Measurements from ENCODE around the gene KSR2.

KSR2 gene

GRCh38 chr12:117522559-117522958 lies 446.2 kb downstream of the KSR2 start:
- no peaks in the 10 kb centered on the region for H3K36me3 ChIP-seq (replicated peaks)
- H3K4me3 ChIP-seq (ENCODE audit: low read depth, low read length) = no peak overlapping the region
- in situ Hi-C loops (cut with HindIII; ENCODE audit: low pct_ligation_motif_present, low sequenced_read_pairs) = no loop called here
- DNase-seq = no peak
- no peak overlapping the region for H3K27ac ChIP-seq
- TF ChIP-seq, protein P1, sequence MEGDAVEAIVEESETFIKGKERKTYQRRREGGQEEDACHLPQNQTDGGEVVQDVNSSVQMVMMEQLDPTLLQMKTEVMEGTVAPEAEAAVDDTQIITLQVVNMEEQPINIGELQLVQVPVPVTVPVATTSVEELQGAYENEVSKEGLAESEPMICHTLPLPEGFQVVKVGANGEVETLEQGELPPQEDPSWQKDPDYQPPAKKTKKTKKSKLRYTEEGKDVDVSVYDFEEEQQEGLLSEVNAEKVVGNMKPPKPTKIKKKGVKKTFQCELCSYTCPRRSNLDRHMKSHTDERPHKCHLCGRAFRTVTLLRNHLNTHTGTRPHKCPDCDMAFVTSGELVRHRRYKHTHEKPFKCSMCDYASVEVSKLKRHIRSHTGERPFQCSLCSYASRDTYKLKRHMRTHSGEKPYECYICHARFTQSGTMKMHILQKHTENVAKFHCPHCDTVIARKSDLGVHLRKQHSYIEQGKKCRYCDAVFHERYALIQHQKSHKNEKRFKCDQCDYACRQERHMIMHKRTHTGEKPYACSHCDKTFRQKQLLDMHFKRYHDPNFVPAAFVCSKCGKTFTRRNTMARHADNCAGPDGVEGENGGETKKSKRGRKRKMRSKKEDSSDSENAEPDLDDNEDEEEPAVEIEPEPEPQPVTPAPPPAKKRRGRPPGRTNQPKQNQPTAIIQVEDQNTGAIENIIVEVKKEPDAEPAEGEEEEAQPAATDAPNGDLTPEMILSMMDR (IDR thresholded peaks at IDR 0.05; ENCODE audit: low read depth, low read length, missing control alignments) = no peak
- H3K27me3 ChIP-seq (replicated peaks) = no peaks in the 10 kb centered on the region

DNA sequence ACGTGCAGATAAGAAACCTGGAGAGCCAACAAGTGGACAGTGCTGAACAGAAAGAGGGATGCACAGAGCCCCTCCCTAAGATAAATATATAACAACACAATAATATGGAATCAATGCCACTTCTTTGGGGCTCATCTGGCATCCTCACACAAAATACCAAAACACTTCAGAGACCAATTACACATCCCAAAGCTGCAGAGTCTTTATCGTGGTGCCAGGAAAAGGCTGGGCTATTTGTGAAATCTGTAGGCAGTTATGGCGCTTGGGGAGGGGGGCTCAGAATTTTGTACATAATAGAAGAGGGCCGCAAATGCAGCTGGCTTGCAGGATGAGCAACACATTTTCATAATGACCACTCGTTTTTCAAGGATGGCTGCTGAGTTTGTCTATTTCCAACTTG lies 446.9 kb downstream of the KSR2 start:
- Histone ChIP-seq H3K27ac (no peak overlapping the region), H3K27me3 (replicated peaks) (no peaks in the 10 kb centered on the region), H3K4me3 (ENCODE audit: low read depth, low read length) (no peak overlapping the region), H3K36me3 (replicated peaks) (no peaks in the 10 kb centered on the region)
- no peak for DNase-seq
- in situ Hi-C loops (cut with HindIII; ENCODE audit: low pct_ligation_motif_present, low sequenced_read_pairs) = no loop called here
- TF ChIP-seq, protein P1 (IDR thresholded peaks at IDR 0.05; ENCODE audit: low read depth, low read length, missing control alignments) = no peak

- DNase-seq = no peak
- H3K36me3 ChIP-seq (replicated peaks) = no peaks in the 10 kb centered on the region
- H3K4me3 ChIP-seq (ENCODE audit: low read depth, low read length) = no peak overlapping the region
- H3K27me3 ChIP-seq (replicated peaks) = no peaks in the 10 kb centered on the region
- in situ Hi-C loops (cut with HindIII; ENCODE audit: low pct_ligation_motif_present, low sequenced_read_pairs) = no loop called here
- TF ChIP-seq, protein P1 (IDR thresholded peaks at IDR 0.05; ENCODE audit: low read depth, low read length, missing control alignments) = no peak
- H3K27ac ChIP-seq = no peak overlapping the region
These were observed 447.4 kb downstream of the KSR2 start for GRCh38 chr12:117521346-117521745.

DNA sequence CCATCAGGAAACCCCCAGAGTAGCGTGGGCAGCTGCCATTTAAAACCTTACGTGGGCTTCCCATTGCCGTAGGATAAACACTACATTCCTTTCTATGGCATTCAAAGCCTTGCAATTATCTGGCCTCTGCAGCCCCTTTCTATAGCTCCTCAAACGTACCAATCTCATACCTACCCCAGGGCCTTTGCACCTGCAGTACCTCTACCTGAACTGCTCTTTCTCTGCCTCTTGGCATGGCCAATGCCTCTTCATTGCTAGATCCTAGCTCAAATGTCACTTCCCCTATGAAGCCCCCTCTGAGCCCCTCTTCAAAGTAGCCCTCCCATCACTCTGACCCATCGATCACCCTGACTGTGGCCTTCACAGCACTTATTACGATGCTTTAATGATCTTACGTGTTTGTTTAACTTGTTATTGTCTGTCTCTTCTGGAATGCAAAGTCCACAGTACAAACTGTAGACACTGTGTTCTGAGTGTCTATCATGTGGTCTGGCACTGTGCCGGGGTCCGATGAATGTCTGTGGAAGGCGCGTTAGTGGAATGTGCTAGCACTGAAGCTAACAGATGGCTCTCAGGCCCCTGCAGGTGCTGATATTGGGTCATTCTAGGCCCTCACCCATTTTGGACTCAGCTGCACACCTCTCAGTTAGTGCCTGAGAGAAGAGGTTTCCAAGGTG lies 450.1 kb downstream of the KSR2 start:
- in situ Hi-C loops (cut with HindIII; ENCODE audit: low pct_ligation_motif_present, low sequenced_read_pairs) = no loop called here
- TF ChIP-seq, protein P1 (IDR thresholded peaks at IDR 0.05; ENCODE audit: low read depth, low read length, missing control alignments) = no peak
- DNase-seq = no peak

DNA sequence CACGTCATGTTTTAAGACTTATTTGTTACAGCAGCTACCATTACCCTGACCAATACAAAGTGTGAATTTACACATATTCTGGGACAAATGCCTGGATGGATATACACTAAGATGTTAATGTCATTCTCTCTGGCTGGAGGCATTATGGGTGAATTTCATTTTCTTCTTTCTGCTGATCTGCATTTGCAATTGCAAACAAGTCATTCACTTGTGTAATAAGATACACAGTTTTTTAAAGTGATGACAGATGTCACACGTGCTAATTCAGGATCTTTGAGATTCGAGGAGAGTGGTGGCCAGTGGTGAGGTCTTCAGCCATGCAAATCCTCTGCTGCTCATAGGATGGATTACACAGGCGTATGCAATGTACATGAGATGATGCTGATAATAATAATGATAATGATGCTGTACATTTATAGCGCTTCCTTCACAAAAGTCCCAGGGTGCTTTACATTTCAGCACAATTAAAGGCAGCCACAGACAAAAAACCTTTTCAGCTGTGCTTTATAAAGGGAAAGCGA lies 451.5 kb downstream of the KSR2 start:
- TF ChIP-seq, protein P1 (IDR thresholded peaks at IDR 0.05; ENCODE audit: low read depth, low read length, missing control alignments) = no peak
- in situ Hi-C loops (cut with HindIII; ENCODE audit: low pct_ligation_motif_present, low sequenced_read_pairs) = no loop called here
- no peak overlapping the region for H3K27ac ChIP-seq
- no peaks in the 10 kb centered on the region for H3K27me3 ChIP-seq (replicated peaks)
- H3K36me3 ChIP-seq (replicated peaks) = no peaks in the 10 kb centered on the region
- DNase-seq = no peak
- no peak overlapping the region for H3K4me3 ChIP-seq (ENCODE audit: low read depth, low read length)

More for the DNA sequence above, 450.1 kb downstream of the KSR2 start:
- no peaks in the 10 kb centered on the region for H3K36me3 ChIP-seq (replicated peaks)
- H3K27me3 ChIP-seq (replicated peaks) = no peaks in the 10 kb centered on the region
- H3K4me3 ChIP-seq (ENCODE audit: low read depth, low read length) = no peak overlapping the region
- no peak overlapping the region for H3K27ac ChIP-seq

- Histone ChIP-seq H3K27ac (no peak overlapping the region), H3K27me3 (replicated peaks) (no peaks in the 10 kb centered on the region), H3K36me3 (replicated peaks) (no peaks in the 10 kb centered on the region), H3K4me3 (ENCODE audit: low read depth, low read length) (no peak overlapping the region)
- no peak for DNase-seq
- TF ChIP-seq, protein P1 (IDR thresholded peaks at IDR 0.05; ENCODE audit: low read depth, low read length, missing control alignments) = no peak
- in situ Hi-C loops (cut with HindIII; ENCODE audit: low pct_ligation_motif_present, low sequenced_read_pairs) = no loop called here
These were observed 452.8 kb downstream of the KSR2 start for GRCh38 chr12:117516034-117516433.

Measured in brain microvascular endothelial cell (primary cell).